Lung (tissue), 16 donors: ENCODE results near the gene LSP1. TPM values are rescaled to one million over a fixed set of nuclear protein-coding genes. Genes with fewer than 3 reads are reported as not detected.
"Not testable (repeated sequence)": the region's sequence is repeated elsewhere in the genome, so short reads cannot be mapped to it uniquely, and the experiment has no call there.

Source experiments
- ATAC-seq: fragments of 200-7000 bp; cut with Tn5 transposase; one replicate; pipeline ENCODE4 v1.9.1; 2020; ENCODE audit warnings: moderate number of reproducible peaks; ENCODE audit not compliant: insufficient read depth, low FRiP score
- DNase-seq, 3 donors: peaks; one replicate each; pipeline ENCODE4 v3.0.0-alpha.2; 2013 to 2017
- H3K27ac ChIP-seq, 2 donors: one replicate each; pipeline ENCODE4 v1.5.1; 2013; ENCODE audit warnings: mild to moderate bottlenecking in 2 of 2, moderate library complexity in 2 of 2, control low read depth in 1 of 2, inconsistent platforms in 1 of 2, low read depth in 1 of 2, low read length in 1 of 2
- H3K27me3 ChIP-seq, 3 donors: one replicate each; pipeline ENCODE4 v1.5.1; 2013; ENCODE audit warnings: low read length in 2 of 3; ENCODE audit not compliant: control insufficient read depth in 3 of 3, insufficient read depth in 3 of 3
- H3K36me3 ChIP-seq, 4 donors: one replicate each; pipeline ENCODE4 v1.5.1; 2013; ENCODE audit warnings: low read length in 4 of 4, mild to moderate bottlenecking in 1 of 4, moderate library complexity in 1 of 4; ENCODE audit not compliant: control insufficient read depth in 4 of 4, insufficient read depth in 4 of 4
- H3K4me1 ChIP-seq, 5 donors: one replicate each; pipeline ENCODE4 v1.5.1; 2013; ENCODE audit warnings: low read length in 5 of 5, mild to moderate bottlenecking in 2 of 5, moderate library complexity in 1 of 5; ENCODE audit not compliant: control insufficient read depth in 5 of 5, insufficient read depth in 5 of 5
- H3K4me3 ChIP-seq: one replicate; pipeline ENCODE4 v1.5.1; 2013; ENCODE audit warnings: mild to moderate bottlenecking, control low read depth, moderate library complexity
- H3K9ac ChIP-seq, 2 donors: one replicate each; pipeline ENCODE4 v1.5.1; 2013; ENCODE audit warnings: low read length in 2 of 2, control low read depth in 1 of 2; ENCODE audit not compliant: insufficient read depth in 1 of 2
- H3K9me3 ChIP-seq, 4 donors: one replicate each; pipeline ENCODE4 v1.5.1; 2013; ENCODE audit warnings: low read length in 3 of 4, mild to moderate bottlenecking in 1 of 4, moderate library complexity in 1 of 4; ENCODE audit not compliant: control insufficient read depth in 4 of 4, insufficient read depth in 3 of 4
- CTCF ChIP-seq: IDR thresholded peaks from 2 replicates; pipeline ENCODE4 v1.5.1; 2012; ENCODE audit warnings: mild to moderate bottlenecking; ENCODE audit errors: control extremely low read depth, extremely low read depth
- WGBS, 2 donors: extraction: QIAGEN DNeasy Blood & Tissue Kit; methylation state at CpG; one replicate each; pipeline ENCODE4 v1.1.7; 2013; 5-methylcytosine and 5-hydroxymethylcytosine counted together
- long read RNA-seq, 5 donors: transcript quantifications; one replicate each; lab custom pipeline, GENCODE V29; 2026
- polyA plus RNA-seq, 2 donors: library from polyadenylated mRNA; stranded (reverse); fragments of 200-250 nt; gene quantifications; one replicate each; pipeline ENCODE4 v1.2.1, GENCODE V29; 2013
- total RNA-seq, 2 donors: library from RNA; depleted of rRNA in 1 of 2; stranded (reverse); fragments of >200 nt in 1 of 2; gene quantifications; one replicate each; pipeline ENCODE4 v1.2.1, GENCODE V29; 2014 to 2021
- donor health status: control.
- donor health status: control.
- donor health status: Bipolar disorder and iron deficiency.
- donor health status: healthy.
- donor health status: DM: yes; HTN: yes; CAD: no.

The LSP1 gene
- 10 to 100 TPM; 44.9 to 72.1 TPM for total RNA-seq
- 100 to 1,000 TPM in 1 of 2 donors, 10 to 100 TPM in 1; 95.7 to 121 TPM for polyA plus RNA-seq
- long read RNA-seq, donor 1, transcript LSP1-201 (11 exons, 1,699 nt), result major isoform, 5 of 5 reads
- long read RNA-seq, donor 1, partial matches to known transcripts, result 0 of 5 reads
- long read RNA-seq, donor 1, other reads (novel, unspliced or antisense), result 0 of 5 reads
- long read RNA-seq, donor 2, result 0 reads
- long read RNA-seq, donor 3, result 0 reads
- long read RNA-seq, donor 4, result 0 reads
- long read RNA-seq, donor 5, partial matches to known transcripts, result 0 of 1 reads
- long read RNA-seq, donor 5, other reads (novel, unspliced or antisense), result 0 of 1 reads

- 24 to 56% methylated on average over 18 of the region's 18 CpGs for WGBS, 2 donors
Measured at GRCh38 chr11:1852877-1853276, at the start of gene LSP1. TSS of gene LSP1 (plus strand) at chr11:1853084. CDS start at chr11:1853145, 61 bp downstream.

GRCh38 chr11:1803246-1803645, 49.6 kb upstream of the LSP1 start:
- 92 to 95% methylated on average over 20 of the region's 20 CpGs for WGBS, 2 donors

More at GRCh38 chr11:1852877-1853276, at the start of gene LSP1:
- H3K4me3 ChIP-seq, result peak within 1 kb of the TSS; percentile 30
- no peak for TF ChIP-seq CTCF
- H3K27me3 ChIP-seq, result peaks cover 0 to 3% (median 0%) of the 10 kb centered on the region in 3 donors
- H3K9me3 ChIP-seq, result no peaks in the 10 kb centered on the region
- no peak within 1 kb of the TSS for H3K9ac ChIP-seq
- H3K4me1 ChIP-seq, result no peaks in the 10 kb centered on the region
- peak within 1 kb of the TSS in 1 of 2 donors; percentile 71 for H3K27ac ChIP-seq
- peaks cover 0 to 1% (median 0%) of the 10 kb centered on the region in 4 donors for H3K36me3 ChIP-seq
- ATAC-seq (peak; percentile 29), DNase-seq (no peak)

GRCh38 chr11:1803835-1804519, 48.9 kb upstream of the LSP1 start:
- not testable (repeated sequence) for H3K9ac ChIP-seq, H3K4me1 ChIP-seq, ATAC-seq, H3K4me3 ChIP-seq, H3K27me3 ChIP-seq, H3K27ac ChIP-seq, H3K9me3 ChIP-seq, DNase-seq, H3K36me3 ChIP-seq
- WGBS, 2 donors, result 92 to 99% methylated on average over 24 of the region's 42 CpGs

More at GRCh38 chr11:1803246-1803645, 49.6 kb upstream of the LSP1 start:
- H3K4me3 ChIP-seq, result no peak overlapping the region
- H3K4me1 ChIP-seq, result no peaks in the 10 kb centered on the region
- no peaks in the 10 kb centered on the region for H3K36me3 ChIP-seq
- TF ChIP-seq CTCF, result no peak
- H3K27me3 ChIP-seq, result peaks cover 0 to 4% (median 0%) of the 10 kb centered on the region in 3 donors
- H3K9ac ChIP-seq, result no peak overlapping the region
- H3K27ac ChIP-seq, result no peak overlapping the region
- DNase-seq, result no peak
- no peak for ATAC-seq
- no peaks in the 10 kb centered on the region for H3K9me3 ChIP-seq

GRCh38 chr11:1805525-1805924, 47.4 kb upstream of the LSP1 start:
- no peak for DNase-seq
- no peak for ATAC-seq
- H3K4me1 ChIP-seq, result no peaks in the 10 kb centered on the region
- H3K9ac ChIP-seq, result no peak overlapping the region
- 84 to 93% methylated on average over 15 of the region's 15 CpGs for WGBS, 2 donors
- H3K27ac ChIP-seq, result no peak overlapping the region
- H3K4me3 ChIP-seq, result no peak overlapping the region
- H3K9me3 ChIP-seq, result peaks cover 0 to 3% (median 0%) of the 10 kb centered on the region in 4 donors
- no peaks in the 10 kb centered on the region for H3K36me3 ChIP-seq
- no peak for TF ChIP-seq CTCF
- H3K27me3 ChIP-seq, result peaks cover 0 to 4% (median 0%) of the 10 kb centered on the region in 3 donors
